Superior temporal gyrus (tissue), 1 donor: ENCODE data around the gene SETD4.

Experiments
- DNase-seq: peaks from one replicate; pipeline ENCODE4 v3.0.0-alpha.2; 2016; ENCODE audit errors: extremely low spot score

SETD4 gene

DNA sequence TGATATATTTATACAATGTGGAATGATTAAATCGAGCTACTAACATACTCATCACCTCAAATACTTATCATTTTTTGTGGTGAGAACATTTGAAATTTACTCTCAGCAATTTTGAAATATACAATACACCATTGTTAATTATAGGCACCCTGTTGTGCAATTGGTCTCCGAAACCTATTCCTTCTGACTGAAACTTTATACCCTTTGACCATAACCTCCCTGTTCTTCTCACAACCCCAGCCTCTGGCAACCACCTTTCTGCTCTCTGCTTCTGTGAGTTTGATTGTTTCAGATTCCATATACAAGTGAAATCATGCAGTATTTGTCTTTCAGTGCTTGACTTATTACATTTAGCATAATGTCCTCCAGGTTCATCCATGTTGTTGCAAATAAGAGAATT, 49.5 kb downstream of the SETD4 start:
- DNase-seq = no peak

DNA sequence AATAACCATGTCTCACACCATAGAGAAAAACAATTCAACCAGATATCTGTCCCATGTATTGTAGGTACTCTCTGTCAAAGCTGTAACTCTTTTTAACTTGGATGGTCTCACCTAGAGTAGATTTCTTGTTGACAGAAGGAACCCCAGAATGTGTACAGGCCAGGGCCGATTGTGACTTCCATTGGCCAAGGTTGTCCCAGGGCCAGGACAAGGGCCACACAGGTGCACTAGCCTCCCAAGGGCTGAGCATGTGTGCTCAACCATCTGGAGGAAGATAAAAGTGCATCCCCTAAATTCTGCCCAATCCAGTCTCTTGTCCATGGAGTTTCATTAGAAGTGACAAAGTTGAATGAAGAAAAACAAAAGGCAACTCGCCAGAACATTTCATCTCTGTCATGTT, 51.8 kb downstream of the SETD4 start:
- DNase-seq = no peak

DNA sequence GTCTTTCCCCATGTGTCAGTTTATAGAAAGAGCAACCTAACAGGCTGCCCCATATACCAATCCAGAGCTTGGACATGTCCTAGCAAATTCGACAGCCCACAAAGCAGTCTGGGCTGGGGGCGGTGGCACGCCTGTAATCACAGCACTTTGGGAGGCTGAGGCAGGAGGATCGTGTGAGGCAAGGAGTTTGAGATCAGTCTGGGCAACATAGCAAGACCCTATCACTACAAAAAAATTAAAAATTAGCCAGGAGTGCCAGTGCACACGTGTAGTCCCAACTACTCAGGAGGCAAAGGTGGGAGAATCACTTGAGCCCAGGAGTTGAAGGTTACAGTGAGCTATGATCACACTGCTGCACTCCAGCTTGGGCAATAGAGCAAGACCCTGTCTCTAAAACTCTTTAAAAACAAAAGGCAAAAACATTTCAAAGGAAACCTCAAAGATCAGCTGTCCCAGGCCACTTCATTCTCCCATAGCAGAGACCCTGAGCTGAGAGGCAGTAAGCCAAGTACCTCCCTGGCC, 54.4 kb downstream of the SETD4 start:
- no peak for DNase-seq

DNA sequence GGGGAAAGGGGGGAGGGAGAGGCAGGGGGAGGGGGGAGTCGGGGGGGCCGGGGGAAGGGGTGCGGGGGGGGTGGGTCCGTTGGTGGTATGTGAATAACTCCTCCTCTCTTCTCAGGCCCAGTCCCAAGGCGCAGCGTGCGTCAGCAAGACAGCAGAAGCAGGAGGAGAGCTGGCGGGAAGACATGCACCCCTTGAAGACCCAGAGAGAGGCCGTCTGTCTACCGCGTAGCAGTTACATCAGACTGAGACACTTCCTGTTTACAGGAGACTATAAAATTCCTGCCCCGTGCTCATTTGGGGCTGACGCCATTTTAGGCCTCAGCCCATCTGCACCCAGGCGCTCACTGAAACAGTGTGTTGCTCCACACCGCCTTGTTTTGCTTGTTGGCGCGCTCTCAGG, 55.3 kb downstream of the SETD4 start:
- DNase-seq = no peak

DNA sequence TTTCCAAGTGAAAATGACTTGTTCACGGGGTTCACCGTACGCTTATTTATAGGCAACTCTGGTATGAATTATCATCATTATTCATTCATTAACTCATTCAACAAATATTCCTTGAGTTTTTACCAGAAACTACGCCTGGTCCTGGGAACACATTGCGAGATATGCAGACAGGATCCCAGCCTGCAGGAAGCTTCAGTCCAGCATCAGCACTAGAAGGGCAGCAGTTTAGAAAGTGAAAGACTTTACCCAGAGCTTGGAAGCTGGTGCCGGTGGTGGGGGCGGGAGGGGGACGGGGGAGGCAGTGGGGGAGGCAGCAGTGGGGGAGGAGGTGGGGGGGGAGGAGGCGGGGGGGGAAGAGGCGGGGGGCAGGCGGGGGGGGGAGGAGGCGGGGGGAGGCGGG, 55.9 kb downstream of the SETD4 start:
- no peak for DNase-seq

DNA sequence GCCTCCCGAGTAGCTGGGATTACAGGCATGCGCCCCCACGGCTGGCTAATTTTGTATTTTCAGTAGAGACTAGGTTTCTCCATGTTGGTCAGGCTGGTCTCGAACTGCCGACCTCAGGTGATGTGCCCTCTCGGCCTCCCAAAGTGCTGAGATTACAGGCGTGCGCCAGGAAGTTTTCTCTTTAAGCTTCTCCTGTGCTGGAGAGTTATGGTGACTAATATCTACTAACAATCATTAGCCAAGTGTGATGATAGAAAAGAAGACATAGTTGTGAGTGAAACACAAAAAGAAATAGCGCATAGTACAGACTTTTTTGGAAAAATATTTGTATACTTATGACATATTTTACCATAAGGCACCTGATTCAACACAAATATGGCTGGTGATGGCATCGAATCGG, 56.5 kb downstream of the SETD4 start:
- DNase-seq = no peak

DNA sequence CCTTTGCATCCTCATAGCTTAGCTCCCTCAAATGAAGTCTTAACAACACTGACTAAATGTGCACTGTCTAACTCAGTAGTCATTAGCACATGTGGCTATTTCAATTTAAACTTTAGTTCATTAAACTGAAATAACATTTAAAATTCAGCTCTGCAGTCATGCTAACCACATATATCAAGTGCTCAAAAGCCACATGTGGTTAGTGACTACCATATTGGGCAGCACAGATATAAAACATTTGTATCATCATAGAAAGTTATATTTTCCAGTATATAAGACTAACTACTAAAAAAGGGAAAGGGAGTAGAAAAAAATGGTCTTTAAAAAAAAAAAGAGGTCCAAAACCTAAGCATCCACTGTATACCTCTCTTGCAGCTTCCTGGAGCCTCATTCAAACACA, 64.1 kb downstream of the SETD4 start:
- DNase-seq = no peak

DNA sequence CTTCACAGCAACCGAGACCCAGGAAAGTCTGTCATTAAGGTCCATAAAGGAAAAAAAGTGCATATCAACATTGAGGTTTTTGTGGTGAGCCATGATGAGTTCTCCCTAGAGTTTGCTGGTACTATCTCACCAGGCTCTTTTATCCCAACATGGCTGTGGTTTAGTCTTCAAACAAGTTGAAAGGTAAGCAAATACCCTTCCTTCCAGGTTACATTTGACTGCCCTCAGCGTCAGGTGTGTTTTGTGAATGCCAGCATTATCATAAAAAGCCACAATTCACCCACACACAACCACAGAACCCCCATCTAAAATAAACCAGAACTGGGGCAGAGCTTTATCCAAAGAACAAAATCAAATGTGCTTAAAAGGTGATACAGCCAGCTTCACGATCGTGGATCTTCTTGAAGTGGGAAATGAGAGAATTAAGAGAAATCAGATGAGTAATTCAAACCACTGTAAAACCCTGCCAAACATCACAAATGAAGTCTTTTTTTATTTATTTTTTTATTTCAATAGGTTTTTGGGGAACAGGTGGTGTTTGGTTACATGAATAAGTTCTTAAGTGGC, 64.7 kb downstream of the SETD4 start:
- DNase-seq = no peak

DNA sequence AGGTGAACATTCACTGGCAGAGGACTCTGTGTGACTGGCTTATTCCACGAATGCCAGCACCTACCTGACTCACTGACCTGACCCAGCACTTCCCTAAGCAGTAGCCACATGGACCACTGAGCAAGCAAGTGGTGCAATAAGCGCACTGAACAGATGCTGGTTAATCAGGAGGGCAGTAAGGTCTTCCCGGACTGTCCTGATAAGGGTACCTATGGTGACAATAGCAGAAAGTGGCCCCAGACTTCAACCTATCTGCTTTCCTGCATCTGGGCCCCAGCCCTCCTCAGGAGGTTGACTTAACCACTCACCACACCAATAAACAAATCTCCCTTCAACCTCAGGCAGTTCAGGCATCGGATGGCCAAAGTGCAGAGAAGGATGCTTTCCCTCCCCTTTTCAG, 65.7 kb downstream of the SETD4 start:
- DNase-seq = no peak

DNA sequence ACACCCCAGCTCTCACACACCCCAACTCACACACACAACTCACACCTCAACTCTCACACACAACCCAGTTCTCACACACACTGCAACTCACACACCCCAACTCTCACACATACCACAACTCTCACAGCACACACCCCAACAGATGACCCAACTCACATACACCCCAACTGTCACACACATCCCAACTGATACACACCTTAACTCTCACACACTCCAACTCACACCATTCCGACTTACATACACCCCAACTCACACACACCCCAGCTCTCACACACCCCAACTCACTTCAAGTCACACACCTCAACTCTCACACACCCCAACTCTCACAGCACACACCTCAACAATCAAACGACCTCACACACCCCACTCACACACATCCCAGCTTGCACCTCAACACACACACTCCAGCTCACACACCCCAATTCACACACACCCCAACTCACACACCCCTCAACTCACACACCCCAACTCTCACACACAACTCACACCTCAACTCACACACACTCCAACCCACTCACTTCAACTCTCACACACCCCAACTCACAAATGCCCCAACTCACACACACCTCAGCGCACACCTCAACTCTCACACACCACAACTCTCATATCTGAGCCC, 66.3 kb downstream of the SETD4 start:
- no peak for DNase-seq

DNA sequence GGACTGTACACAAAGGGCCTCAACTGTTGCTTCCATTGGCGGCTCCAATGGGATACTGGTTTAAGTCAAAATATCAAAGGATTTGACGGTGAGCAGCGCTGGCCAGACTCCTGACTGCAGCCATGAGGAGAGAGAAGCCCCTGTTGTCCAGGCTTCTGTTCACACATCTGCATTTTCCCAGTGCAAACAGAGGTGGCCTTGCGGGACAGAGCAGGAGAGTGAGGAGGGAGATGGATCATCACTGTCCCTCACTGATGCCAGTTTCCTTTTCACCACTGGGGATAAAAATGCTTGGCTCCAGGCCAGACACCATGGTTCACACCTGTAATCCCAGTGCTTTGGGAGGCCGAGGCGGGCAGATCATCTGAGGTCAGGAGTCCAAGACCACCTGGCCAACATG, 69.2 kb downstream of the SETD4 start:
- no peak for DNase-seq

DNA sequence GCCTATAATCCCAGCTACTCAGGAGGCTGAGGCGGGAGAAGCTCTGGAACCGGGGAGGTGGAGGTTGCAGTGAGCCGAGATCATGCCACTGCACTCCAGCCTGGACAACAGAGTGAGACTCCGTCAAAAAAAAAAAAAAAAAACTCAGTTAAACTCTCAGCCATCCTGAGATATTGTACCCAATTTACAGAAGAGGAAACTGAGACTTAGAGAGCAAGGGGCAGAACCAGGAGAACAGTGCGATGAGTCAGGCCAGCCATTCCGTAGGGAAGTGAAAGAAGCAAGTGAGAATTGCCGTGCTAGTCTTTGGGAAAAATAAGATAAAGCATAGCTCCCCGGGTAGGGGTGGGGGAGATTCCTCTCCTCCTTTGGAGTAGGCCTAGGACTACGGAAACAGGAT, 69.7 kb downstream of the SETD4 start:
- no peak for DNase-seq

DNA sequence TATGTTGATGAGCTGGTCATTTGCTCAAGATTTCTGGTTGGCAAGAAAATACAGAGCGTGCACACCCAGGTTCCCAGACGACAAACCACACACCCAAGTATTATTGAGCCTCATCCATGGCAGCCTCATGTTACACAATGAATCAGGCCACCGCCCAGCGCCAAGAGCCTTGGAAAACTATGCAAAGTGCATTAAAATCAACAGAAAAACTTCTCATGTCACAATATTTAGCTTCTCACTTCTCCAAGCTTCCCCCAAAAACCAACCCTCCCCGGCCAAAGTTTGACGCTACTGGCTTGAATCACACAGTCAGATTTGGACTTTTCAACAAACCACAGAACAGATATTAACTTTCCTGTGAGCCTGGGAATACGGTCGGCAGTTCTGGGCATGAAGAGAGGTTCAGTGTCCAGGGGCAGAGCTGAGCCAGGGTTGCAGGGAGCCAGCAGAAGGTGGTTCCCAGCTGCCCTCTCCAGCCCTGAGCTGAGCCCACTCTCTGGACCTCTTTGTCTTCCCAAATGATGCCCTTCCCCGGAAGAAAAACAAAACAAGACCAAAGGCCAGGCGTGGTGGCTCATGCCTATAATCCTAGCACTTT, 71.1 kb downstream of the SETD4 start:
- DNase-seq = no peak

DNA sequence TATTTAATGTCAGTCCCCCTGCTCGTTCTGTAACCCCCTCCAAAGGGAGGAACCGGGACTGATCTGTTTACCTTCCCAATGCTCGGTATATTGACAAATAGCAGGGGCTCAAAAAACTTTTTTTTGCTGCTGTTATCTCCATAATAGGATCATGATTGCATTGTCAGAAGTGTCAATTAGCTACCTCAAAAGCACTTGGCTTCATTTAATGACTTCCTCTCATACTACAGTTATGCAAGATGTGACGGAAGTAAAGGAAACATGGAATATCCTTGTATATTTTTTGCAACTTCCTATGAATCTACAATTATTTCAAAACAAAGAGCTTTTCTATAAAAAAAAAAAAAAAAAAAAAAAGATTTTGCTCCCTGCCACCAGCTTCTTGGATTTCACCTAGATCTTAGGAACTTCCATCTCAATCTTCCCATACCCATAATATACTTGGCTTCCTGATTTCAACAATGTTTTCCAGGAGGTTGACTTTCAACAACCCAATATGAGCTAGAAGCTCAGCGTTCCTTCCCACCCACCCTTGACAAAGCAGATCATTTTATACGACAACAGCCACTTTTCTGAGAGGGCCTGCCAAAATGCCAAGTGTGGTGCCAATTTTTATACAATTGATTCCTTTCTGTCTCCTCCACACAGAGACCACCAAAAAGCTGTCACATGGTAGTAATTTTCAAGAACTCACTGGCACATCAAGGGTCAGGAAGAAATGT, 71.7 kb downstream of the SETD4 start:
- DNase-seq = no peak

DNA sequence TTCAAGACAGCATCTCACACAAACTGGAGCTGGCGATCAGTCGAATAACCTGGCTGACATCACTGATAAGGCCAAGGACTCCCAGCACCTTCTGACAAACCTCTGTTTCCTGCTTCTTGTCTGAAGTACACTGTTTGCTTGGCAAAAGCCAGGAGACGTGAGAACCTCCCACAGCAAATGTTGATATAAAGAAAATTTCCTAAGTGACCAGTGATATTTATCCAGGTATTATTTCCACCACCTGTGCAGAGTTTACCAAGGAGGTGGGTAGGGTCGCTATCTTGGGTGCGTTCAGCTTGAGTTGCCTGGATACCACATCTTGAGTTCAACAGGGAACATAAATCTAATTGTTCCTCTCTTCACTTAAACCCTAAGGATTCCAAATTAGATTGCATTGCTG, 72.9 kb downstream of the SETD4 start:
- DNase-seq = no peak

DNA sequence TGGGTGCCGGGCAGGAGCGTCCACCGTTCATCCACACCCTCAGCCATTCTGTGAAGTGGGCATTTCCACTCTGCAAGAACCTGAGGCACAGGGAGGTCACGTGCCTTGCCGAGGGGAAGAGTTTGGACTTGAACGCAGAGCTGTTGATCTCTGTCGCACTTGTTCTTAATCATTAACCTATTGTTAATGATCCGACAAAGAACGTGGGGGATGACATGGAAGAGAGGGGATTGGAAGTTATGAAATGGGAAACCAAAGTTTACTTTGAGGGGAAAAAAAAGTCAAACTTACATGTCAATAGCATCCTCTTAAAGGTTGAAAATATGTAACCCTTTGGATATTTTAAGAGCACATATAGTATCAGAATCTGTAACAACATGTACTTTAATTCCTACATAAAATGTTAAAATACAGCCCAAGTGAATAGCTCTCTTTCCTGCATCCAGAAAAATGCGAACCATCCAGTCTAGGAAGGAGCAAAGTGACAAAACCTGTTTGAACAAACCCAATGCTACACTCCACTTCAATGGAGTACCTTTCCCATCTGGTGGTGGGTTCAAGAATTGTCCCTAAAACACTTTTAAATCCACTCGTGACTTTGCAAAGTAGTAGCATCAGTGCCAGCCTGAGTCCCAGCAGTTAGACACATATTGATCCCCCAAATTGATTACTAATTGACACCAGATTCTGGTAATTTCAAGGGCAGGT, 75.5 kb downstream of the SETD4 start:
- DNase-seq = no peak
